ENCODE measurements around the gene CGB1. TPM values are rescaled to one million over a fixed set of nuclear protein-coding genes. Genes with fewer than 3 reads are reported as not detected.

Gene CGB1
- total and polyA plus RNA-seq, 9 of the 15 experiments (the other 6 are each of a cell fraction or from before 2014, with no cell fraction given): not detected

DNA sequence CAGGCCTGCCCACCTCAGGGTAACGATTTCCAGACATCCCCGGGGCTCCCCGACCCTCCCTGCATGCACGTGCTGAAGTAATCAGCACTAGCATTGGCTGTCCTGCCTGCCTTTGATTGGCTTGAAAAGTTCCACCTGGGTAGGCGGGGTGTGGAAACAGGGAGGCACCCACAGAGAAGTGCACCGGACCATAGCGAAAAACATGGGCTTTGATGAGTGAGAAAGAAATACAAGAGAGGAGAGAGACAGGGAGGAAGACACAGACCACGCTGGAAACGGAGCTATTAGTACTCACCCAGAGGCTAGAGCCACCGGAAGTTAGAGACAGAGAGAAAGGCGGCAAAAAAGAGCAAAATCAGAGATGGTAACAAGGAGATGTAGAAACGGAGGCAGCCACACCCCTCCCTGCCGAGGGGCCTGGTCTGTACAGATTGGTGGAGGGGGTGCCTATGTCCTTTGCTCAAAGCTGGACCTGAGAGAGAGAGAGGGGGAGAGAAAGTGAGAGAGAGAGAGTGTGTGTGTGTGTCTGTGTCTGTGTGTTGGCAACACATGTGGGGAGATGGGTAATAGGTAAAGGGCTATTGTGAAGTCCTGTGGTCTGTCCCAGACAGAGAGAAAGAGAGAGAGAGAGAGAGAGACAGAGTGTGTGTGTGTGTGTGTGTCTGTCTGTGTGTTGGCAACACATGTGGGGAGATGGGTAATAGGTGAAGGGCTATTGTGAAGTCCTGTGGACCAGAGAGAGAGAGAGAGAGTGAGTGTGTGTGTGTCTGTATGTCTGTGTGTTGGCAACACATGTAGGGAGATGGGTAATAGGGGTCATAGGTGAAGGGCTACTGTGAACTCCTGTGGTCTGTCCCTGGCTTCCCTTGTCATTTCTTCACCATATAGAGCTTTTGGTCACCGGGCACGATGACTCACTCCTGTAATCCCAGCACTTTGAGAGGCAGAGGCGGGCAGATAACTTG is 15.5 kb downstream of the CGB1 start (continued):
- TF ChIP-seq JUN (IDR thresholded peaks at IDR 0.05; ENCODE audit: borderline replicate concordance, low read depth, low read length) (peak; percentile 59; the same call in 1 of the 2 replicates), JUN (CRISPR knock-in tag; IDR thresholded peaks at IDR 0.05; ENCODE audit: borderline replicate concordance) (no peak), SPI1 (IDR thresholded peaks at IDR 0.05; ENCODE audit: borderline replicate concordance, low read depth, low read length) (no peak), ZNF24 (IDR thresholded peaks at IDR 0.05) (peak; percentile 29; the same call in 1 of the 2 replicates)

GRCh38 chr19:49020342-49020741 is 16.4 kb downstream of the CGB1 start:
- no peak overlapping the region for H3K4me2 ChIP-seq (ENCODE audit: insufficient read depth, low read length)
- H3K27me3 ChIP-seq (ENCODE audit: control insufficient read depth in 2 of 2, insufficient read depth in 2 of 2, low read length in 2 of 2): no peaks in the 10 kb centered on the region
- H3K9me3 ChIP-seq (replicated peaks; ENCODE audit: control insufficient read depth, insufficient read depth, low read depth, low read length): no peaks in the 10 kb centered on the region
- no peak overlapping the region for H3K9ac ChIP-seq (ENCODE audit: insufficient read depth in 1 of 2, low read depth in 2 of 2, low read length in 2 of 2)
- DNase-seq (ENCODE audit: extremely low read depth in 1 of 4, low spot score in 3 of 4) (no peak), FAIRE-seq (no peak), ATAC-seq (no peak)
- peaks cover 21 to 52% of the 10 kb centered on the region in 2 experiments; a peak in 4 of 5 replicates for H3K4me1 ChIP-seq (replicated peaks in 1 of 2; ENCODE audit: control insufficient read depth in 2 of 2, insufficient read depth in 2 of 2, low read length in 2 of 2)
- peaks cover 13% of the 10 kb centered on the region; the same call in 2 of the 3 replicates for H3K36me3 ChIP-seq (ENCODE audit: control insufficient read depth, insufficient read depth, low read length)
- no TSS peak for BruUV-seq (replicated peaks)
- POLR2A ChIA-PET: interaction anchor here (0.6 to 0.8 kb wide), 2 partner anchors 23 to 75 kb away, joined by 3 read pairs; no protein-coding TSS in a partner anchor
- in situ Hi-C loops (cut with MboI): no loop called here
- peaks cover 7% of the 10 kb centered on the region for H3K9me1 ChIP-seq (ENCODE audit: control insufficient read depth, insufficient read depth, low read length)
- no peak overlapping the region for H3K4me3 ChIP-seq
- 23% methylated on average over 7 of the region's 11 CpGs for WGBS (ENCODE audit: insufficient coverage, low coverage, missing lambda C conversion rate)
- peaks cover 9% of the 10 kb centered on the region; the same call in 1 of the 2 replicates for H4K20me1 ChIP-seq (replicated peaks; ENCODE audit: control insufficient read depth, insufficient read depth, low read length)
- no peak overlapping the region for H2AFZ ChIP-seq (ENCODE audit: low read depth, low read length)
- intact Hi-C loops (cut with micrococcal nuclease): no loop called here
- CTCF ChIA-PET (ENCODE audit: low intra/inter-chr PET ratio): no interaction called here
- no peak overlapping the region for H3K27ac ChIP-seq (ENCODE audit: extremely low read depth, low read depth, low read length)
- TF ChIP-seq, protein P1, sequence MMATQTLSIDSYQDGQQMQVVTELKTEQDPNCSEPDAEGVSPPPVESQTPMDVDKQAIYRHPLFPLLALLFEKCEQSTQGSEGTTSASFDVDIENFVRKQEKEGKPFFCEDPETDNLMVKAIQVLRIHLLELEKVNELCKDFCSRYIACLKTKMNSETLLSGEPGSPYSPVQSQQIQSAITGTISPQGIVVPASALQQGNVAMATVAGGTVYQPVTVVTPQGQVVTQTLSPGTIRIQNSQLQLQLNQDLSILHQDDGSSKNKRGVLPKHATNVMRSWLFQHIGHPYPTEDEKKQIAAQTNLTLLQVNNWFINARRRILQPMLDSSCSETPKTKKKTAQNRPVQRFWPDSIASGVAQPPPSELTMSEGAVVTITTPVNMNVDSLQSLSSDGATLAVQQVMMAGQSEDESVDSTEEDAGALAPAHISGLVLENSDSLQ (IDR thresholded peaks at IDR 0.05): peak; percentile 60; the same call in 1 of the 2 replicates
- TF ChIP-seq ZNF165 (CRISPR knock-in tag; IDR thresholded peaks at IDR 0.05; ENCODE audit: borderline replicate concordance): no peak
- no peaks in the 10 kb centered on the region for H3K79me2 ChIP-seq (ENCODE audit: control insufficient read depth, insufficient read depth, low read length)

Data from K562 (cell line).